Endodermal cell (in vitro differentiated cells): Measurements from ENCODE around the gene DNAJC4. TPM values are rescaled to one million over a fixed set of nuclear protein-coding genes. Genes with fewer than 3 reads are reported as not detected.

ENCODE experiments used
- DNase-seq: peaks from one replicate; pipeline ENCODE4 v3.0.0-alpha.2; 2017
- H3K27ac ChIP-seq: 2 replicates; pipeline ENCODE4 v1.5.1; 2013; ENCODE audit warnings: mild to moderate bottlenecking, low read depth, low read length, moderate library complexity
- H3K27me3 ChIP-seq: 2 replicates; pipeline ENCODE4 v1.6.1; 2013; ENCODE audit warnings: mild to moderate bottlenecking, low read length, moderate library complexity; ENCODE audit not compliant: insufficient read depth, control insufficient read depth, poor library complexity, severe bottlenecking
- H3K36me3 ChIP-seq: 2 replicates; pipeline ENCODE4 v1.7.0; 2013; ENCODE audit warnings: mild to moderate bottlenecking, low read length, moderate library complexity; ENCODE audit not compliant: control insufficient read depth, insufficient read depth
- H3K4me1 ChIP-seq: one replicate; pipeline ENCODE4 v1.7.0; 2013; ENCODE audit warnings: low read length; ENCODE audit not compliant: control insufficient read depth, insufficient read depth
- H3K4me3 ChIP-seq: 2 replicates; pipeline ENCODE4 v1.5.1; 2013; ENCODE audit warnings: mild to moderate bottlenecking, low read length, moderate library complexity
- H3K9ac ChIP-seq: 2 replicates; pipeline ENCODE4 v1.6.1; 2013; ENCODE audit warnings: mild to moderate bottlenecking, low read length, moderate library complexity; ENCODE audit not compliant: poor library complexity, severe bottlenecking; ENCODE audit errors: extremely low read depth
- H3K9me3 ChIP-seq: 2 replicates; pipeline ENCODE4 v1.6.1; 2013; ENCODE audit warnings: mild to moderate bottlenecking, low read length, moderate library complexity; ENCODE audit not compliant: control insufficient read depth
- H3K27ac Mint-ChIP-seq: 2 replicates; pipeline ENCODE4 v1.8.0; 2020; ENCODE audit warnings: mixed read lengths
- H3K27me3 Mint-ChIP-seq: 2 replicates; pipeline ENCODE4 v1.8.0; 2021; ENCODE audit warnings: mild to moderate bottlenecking, mixed read lengths; ENCODE audit not compliant: insufficient read depth
- H3K36me3 Mint-ChIP-seq: 2 replicates; pipeline ENCODE4 v1.8.0; 2020; ENCODE audit warnings: low read depth, mixed read lengths
- H3K4me1 Mint-ChIP-seq: 2 replicates; pipeline ENCODE4 v1.8.0; 2020; ENCODE audit warnings: mixed read lengths
- H3K4me3 Mint-ChIP-seq: 2 replicates; pipeline ENCODE4 v1.8.0; 2020; ENCODE audit warnings: mild to moderate bottlenecking, moderate library complexity, mixed read lengths
- H3K9me3 Mint-ChIP-seq: 2 replicates; pipeline ENCODE4 v1.8.0; 2020; ENCODE audit warnings: mild to moderate bottlenecking, mixed read lengths
- whole genome bisulfite sequencing, 2 experiments: methylation state at CpG; one replicate each; pipeline versions ENCODE4 v1.1.5 to v1.1.7; 2013; ENCODE audit warnings: missing lambda C conversion rate in 2 of 2, mixed read lengths in 1 of 2; ENCODE audit not compliant: insufficient coverage in 1 of 2, insufficient read length in 1 of 2; 5-methylcytosine and 5-hydroxymethylcytosine counted together
- total RNA-seq, 2 donors: library from RNA; stranded (reverse); fragmentation: NEBNext Ultra II Directional in 1 of 2; extraction: Animal tissue kit (Norgen Biotek cat#: 25700) in 1 of 2; gene quantifications; 2 replicates in 1 of 2; 3 replicates in 1 of 2; pipeline ENCODE4 v1.2.1, GENCODE V29; 2021
- TF ChIP-seq, protein P1 (sequence below): fragments of 200-600 bp; sonication (generic); conservative IDR thresholded peaks from 2 replicates; pipeline ENCODE4 v1.5.0; 2021; ENCODE audit warnings: antibody characterized with exemption, mild to moderate bottlenecking

The DNAJC4 gene
- total RNA-seq, 2 donors from 2014 or later: 20.3 to 22.9 TPM

DNA sequence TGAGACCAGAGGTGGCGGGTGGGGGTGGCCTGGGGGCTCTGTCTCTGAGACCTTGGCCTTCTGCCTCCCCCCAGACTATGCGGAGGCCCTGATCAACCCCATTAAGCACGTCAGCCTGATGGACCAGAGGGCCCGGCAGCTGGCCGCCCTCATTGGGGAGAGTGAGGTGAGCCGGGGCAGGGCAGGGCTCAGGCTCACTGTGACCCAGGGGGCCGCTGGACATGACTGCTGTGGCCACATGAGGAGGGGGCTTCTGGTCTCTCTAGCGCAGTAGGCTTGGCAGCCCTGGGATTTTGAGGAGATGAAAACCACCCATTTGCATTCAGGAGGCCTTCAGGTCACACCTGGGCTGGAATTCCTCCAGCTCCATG is 33.6 kb downstream of the DNAJC4 start:
- no peak for DNase-seq
- Mint-ChIP-seq H3K4me1 (peaks cover 9% of the 10 kb centered on the region), H3K4me3 (no peak overlapping the region), H3K9me3 (no peaks in the 10 kb centered on the region), H3K36me3 (peaks cover 51% of the 10 kb centered on the region), H3K27ac (no peak overlapping the region), H3K27me3 (no peaks in the 10 kb centered on the region)
- Histone ChIP-seq H3K4me3 (no peak overlapping the region), H3K27ac (no peak overlapping the region), H3K27me3 (no peaks in the 10 kb centered on the region), H3K9me3 (no peaks in the 10 kb centered on the region), H3K4me1 (no peaks in the 10 kb centered on the region), H3K36me3 (peaks cover 50% of the 10 kb centered on the region), H3K9ac (no peak overlapping the region)
- TF ChIP-seq, protein P1, sequence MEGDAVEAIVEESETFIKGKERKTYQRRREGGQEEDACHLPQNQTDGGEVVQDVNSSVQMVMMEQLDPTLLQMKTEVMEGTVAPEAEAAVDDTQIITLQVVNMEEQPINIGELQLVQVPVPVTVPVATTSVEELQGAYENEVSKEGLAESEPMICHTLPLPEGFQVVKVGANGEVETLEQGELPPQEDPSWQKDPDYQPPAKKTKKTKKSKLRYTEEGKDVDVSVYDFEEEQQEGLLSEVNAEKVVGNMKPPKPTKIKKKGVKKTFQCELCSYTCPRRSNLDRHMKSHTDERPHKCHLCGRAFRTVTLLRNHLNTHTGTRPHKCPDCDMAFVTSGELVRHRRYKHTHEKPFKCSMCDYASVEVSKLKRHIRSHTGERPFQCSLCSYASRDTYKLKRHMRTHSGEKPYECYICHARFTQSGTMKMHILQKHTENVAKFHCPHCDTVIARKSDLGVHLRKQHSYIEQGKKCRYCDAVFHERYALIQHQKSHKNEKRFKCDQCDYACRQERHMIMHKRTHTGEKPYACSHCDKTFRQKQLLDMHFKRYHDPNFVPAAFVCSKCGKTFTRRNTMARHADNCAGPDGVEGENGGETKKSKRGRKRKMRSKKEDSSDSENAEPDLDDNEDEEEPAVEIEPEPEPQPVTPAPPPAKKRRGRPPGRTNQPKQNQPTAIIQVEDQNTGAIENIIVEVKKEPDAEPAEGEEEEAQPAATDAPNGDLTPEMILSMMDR: no peak
- WGBS, 2 experiments: 94 to 97% methylated on average over 8 of the region's 8 CpGs

DNA sequence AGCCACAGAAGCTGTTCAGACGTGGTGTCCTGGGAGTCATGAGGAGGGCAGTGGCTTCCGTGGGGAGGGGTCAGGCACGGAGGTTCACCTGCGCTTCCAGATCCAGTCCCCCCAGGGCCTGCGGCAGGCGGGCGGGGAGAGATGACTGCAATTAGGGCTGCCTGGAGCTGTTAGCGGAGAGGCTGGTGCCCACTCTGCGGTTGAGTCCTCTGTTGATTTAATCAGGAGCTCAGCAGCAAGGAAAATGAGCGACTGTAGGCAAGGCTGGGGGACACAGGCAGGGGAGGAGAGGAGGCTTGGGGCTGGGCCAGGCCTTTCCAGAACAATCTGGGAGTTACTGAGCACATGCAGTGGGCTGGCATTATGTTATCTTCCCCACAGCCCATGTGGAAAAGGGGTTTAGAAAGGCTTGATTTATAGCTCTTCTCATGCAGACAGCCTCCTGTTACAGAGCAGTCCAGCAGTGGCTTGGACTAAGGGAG is 34.1 kb downstream of the DNAJC4 start:
- no peaks in the 10 kb centered on the region for H3K27me3 ChIP-seq
- H3K27me3 Mint-ChIP-seq: no peaks in the 10 kb centered on the region
- H3K9ac ChIP-seq: no peak overlapping the region
- TF ChIP-seq, protein P1: no peak
- H3K27ac ChIP-seq: no peak overlapping the region
- no peaks in the 10 kb centered on the region for H3K4me1 ChIP-seq
- H3K4me1 Mint-ChIP-seq: peaks cover 10% of the 10 kb centered on the region
- H3K36me3 Mint-ChIP-seq: peaks cover 47% of the 10 kb centered on the region
- H3K4me3 ChIP-seq: no peak overlapping the region
- H3K9me3 Mint-ChIP-seq: no peaks in the 10 kb centered on the region
- no peak for DNase-seq
- H3K4me3 Mint-ChIP-seq: no peak overlapping the region
- peaks cover 47% of the 10 kb centered on the region for H3K36me3 ChIP-seq
- WGBS, 2 experiments: 87 to 98% methylated on average over 6 to 10 of the region's 10 CpGs
- no peaks in the 10 kb centered on the region for H3K9me3 ChIP-seq
- H3K27ac Mint-ChIP-seq: no peak overlapping the region

DNA sequence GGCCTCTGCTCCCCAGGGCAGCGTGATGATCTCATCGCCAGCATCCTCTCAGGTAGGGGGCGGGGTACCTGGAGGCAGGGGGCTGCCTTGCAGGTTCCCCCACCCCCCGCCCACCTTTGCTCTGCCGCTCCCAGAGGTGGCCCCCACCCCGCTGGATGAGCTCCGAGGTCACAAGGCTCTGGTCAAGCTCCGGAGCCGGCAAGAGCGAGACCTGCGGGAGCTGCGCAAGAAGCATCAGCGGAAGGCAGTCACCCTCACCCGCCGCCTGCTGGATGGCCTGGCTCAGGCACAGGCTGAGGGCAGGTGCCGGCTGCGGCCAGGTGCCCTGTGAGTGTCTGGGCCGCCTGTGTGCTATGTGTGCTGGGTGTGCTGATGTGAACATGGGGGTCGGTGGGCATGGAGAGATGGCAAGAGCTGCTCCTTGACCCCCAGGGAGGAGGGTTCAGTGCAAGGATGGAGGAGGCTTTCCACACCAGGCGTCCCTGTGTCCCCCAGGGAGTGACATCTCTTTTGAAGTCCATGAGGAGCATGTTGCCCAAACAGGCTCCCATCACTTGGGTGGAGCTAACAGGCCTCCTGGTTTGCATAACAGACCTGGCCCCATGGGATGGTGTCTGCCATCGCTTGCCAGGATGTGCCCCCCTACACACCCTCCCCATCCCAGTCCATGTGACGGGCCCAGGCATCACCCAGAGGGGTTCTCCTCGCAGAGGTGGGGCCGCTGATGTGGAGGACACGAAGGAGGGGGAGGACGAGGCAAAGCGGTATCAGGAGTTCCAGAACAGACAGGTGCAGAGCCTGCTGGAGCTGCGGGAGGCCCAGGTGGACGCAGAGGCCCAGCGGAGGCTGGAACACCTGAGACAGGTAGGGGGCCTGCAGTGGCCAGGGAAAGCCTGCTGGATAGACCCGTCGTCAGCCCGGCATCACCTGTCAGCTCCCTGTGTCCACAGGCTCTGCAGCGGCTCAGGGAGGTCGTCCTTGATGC is 35.1 kb downstream of the DNAJC4 start:
- Histone ChIP-seq H3K36me3 (peaks cover 37% of the 10 kb centered on the region), H3K9me3 (no peaks in the 10 kb centered on the region), H3K9ac (no peak overlapping the region), H3K27ac (no peak overlapping the region), H3K4me1 (no peaks in the 10 kb centered on the region), H3K27me3 (no peaks in the 10 kb centered on the region), H3K4me3 (no peak overlapping the region)
- Mint-ChIP-seq H3K4me1 (peaks cover 10% of the 10 kb centered on the region), H3K4me3 (no peak overlapping the region), H3K27ac (no peak overlapping the region), H3K36me3 (peaks cover 37% of the 10 kb centered on the region), H3K9me3 (no peaks in the 10 kb centered on the region), H3K27me3 (no peaks in the 10 kb centered on the region)
- 94 to 95% methylated on average over 25 to 35 of the region's 35 CpGs for whole genome bisulfite sequencing, 2 experiments
- TF ChIP-seq, protein P1: no peak
- DNase-seq: no peak
